AG20443 (cell line): ENCODE results near the gene SEPTIN5.

Experiments used
- DNase-seq: peaks from one replicate; pipeline ENCODE4 v3.0.0; 2012; ENCODE audit warnings: low spot score, mixed read lengths

The SEPTIN5 gene

DNA sequence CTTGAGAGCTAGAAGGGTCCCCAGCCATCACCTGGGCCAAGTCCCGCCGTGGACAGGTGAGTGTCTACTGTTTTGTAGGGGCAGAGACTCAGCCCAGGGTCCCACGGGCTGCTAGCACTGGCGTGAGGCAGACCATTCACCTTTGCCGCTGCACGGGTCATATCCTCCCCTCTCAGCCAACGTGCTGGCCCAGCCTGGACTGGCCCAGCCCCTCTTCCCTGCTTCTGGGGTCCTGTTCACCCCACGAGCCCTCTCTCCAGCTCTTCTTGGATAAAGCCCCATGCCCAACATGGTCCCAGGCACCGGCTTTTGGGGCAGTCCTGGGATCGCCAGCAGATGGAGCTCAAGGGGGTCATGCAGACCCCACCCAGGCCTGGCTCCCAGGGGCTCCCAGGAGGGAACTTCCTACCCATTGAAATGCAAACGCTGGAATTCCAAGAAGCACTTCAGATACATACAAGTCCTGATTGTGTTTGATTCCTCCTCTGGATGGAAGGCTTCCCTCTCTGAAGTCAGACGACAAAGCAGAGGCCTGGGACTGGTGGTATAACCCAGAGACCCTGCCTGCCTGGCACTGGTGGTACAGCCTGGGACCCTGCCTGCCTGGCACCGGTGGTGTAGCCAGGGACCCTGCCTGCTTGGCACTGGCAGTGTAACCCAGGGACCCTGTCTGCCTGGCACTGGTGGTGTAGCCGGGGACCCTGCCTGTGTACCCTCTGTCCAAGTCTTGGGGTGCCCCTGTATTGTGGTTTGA is 8.9 kb upstream of the SEPTIN5 start:
- DNase-seq: peak; percentile 6

DNA sequence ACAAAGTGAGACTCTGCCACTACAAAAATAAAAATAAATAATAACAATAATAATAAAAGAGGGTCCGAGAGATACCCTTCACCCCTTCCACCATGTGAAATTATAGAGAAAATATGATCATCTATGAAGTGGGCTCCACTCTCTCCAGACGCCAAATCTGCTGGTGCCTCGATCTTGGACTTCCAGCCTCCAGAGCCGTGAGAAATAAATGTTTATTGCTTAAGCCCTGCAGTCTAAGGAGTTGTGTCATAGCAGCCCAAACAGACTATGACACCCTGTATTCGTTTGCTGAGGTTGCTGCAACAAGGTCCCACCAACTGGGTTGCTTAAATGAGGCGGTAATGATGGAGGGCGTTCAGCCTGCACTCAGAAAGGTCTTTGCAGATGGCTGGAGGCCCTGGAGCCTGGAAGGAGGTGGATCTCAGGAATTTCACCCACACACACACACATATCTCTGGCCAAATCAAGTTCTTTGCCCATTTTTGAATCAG is 7.6 kb upstream of the SEPTIN5 start:
- DNase-seq: no peak

DNA sequence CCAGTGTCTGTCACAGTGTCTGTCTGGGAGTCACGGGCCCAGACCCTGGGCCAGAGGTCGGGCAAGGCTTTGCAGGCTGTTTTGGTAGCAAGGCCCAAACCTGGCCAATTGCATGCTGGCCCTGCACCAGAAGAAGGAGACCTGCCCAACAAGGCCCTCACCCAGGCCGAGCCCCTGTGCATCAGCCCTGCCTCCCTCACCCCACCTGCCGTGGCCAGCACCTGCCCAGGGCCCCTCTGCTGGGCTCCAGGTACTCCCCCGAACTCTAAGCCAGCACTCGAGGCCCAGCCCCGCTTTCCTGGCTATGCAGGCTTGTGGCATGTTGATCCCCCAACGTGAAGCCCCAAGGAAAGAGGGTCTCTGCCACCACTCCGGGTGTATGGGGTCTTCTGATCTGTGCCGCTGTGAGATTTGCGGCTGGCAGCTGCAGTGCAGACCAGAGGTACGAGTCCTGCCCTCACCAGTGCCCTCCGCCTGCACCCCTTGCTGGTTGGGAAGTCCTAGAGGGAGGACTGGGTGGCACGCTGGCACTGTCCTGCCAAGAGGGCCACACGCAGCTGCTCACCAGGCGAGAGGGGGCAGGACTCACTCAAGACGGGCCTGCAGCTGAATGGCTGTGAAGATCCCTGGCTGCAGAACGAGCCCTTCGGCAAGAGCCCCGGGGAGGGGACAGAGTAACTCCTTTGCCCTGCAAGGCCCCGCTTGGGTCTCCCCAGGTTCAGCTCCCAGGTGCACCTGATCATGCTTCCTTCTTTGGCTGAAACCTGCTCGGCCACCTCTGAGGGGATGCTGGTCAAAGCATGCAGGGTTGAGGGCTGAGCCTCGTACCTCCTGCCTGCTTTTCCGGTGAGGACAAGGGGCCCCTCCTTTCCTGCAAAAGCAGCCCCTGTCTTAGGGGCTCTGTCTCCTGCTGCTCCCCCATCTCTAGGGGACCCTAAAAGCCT is 6.7 kb upstream of the SEPTIN5 start:
- DNase-seq: no peak

DNA sequence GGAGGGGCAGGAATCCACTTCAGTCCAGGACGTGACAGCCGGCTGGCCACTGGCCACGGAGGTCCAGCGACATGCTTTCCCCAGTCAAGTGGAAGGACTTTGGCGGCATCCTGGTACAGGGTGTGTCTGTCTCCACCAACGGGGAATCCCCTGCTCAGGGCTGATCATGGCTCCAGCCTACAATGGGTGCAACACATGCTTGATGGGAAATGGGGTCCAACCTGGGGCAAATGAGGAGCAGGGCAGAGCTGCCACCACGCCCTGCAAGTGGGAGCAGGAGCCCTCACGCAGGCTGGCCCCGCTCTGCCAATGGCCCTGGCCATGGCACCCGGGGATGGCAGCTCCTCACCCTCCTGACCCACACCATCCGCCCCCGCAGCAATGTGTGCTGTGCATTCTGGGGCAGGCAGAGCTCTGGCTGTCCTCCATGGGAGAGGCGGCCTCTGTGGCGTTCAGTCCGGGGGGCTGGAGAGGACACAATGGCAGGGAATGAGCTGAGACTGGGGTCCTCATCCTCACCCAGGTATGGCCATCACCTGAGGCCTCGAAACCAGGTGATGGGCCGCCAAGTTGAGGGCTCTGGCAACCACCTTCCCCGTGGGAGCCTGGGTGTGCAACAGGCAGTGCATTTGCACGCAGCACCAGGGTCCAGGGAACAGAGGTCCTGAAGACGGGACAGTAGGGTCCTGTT is 5.8 kb upstream of the SEPTIN5 start:
- no peak for DNase-seq

DNA sequence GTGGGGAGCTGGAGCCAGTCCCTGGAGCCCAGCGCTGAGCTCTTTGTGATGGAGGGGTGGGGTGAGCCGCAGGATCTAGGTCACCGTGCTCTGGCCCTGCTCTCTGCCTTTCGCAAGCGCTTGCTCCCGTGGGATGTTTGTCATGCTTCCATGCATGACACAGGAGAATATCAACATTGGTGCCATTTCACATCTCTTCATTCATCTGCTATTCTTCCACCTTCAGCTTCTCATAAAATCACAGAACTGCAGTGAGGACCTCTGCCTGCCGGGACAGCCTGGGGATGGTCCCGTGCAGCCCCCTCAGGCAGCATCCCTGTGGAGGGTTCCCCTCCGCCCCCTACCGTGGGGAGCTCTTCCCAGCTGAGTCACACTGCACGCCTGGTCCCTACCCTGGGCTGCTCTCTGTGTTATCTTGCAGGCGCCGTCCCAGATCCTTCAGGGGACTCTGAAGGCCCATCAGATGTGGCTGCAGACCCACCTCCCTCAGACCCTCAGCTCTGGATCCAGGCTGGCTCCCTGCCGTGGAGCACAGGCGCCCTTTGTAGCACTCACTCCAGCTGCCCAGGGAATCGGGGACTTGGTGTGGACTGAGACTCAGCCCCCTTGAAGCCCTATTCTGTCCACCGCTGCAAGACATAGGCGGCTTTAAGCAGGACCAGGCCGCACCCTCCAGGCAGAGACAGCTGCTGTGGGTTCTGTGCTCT is 5.1 kb upstream of the SEPTIN5 start:
- DNase-seq: peak; percentile 56

DNA sequence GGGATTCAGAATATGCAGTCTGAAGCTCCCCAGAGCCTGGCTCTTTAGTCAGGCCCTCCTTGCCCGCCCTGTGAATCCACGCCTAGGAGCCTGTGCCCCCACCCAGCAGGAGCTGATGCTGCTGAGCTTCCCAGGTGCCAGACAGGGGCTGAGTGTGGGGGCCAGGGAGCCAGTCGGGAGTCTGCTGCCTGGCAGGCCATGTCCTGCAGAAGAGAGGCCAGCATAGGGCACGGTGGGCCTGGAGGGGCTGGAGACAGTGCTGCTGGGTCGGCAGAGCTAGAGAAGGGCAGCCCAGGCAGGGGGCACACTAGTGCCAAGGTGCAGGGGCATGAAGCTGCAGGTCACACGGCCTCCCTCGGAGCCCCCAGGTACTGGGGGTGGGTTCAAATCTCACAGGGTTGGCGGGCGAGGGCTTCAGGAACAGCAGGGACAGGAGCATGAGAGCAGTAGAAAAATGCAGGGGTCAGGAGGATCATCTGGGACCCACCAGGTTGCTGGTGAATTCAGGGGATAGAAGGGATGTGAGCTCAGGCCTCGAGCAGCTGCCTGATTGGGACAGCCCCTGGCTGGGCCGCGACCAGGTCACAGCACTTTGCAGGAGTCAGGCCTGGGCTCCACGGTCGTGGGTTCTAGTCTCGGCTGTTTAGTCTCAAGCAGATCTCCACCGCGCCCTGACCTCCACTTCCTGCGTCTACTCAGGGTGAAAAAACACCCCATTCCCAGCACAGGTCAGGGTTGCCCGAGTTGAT is 4.1 kb upstream of the SEPTIN5 start:
- no peak for DNase-seq

DNA sequence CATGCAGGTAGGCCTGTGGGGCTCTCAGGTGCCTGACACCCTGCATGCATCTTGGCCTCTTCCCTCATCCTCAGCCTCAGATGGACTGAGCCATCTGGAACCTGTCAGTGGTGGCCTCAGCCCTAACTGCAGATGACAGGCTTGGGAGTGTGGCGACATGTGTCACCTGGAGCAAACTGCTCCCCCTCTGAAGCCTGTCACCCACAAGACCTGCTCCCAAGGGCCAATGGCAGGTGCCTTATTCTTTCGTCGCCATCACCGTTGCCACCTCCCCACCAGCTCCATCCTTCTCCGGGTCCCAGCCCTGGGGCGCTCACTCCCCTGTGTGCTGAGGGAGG is 3.6 kb upstream of the SEPTIN5 start:
- DNase-seq: no peak

DNA sequence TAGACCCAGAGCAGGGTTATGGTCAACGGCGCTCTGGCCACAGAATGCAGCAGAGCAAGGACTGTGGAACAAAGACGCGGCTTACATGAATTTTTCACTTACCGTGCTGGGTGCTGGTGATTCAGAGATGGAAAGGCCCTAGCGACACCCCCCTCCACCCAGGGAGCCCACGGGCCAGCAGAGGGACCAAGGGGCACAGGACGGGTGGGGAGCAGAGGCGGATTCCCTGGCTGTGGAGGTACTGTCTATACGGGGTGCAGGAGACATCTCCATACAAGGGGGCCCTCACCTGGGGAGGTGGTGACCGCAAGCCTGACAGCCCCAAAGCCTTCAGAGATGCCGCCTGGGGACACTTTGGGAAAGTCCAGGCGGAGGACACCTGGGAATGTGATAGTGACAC is 1.1 kb upstream of the SEPTIN5 start:
- no peak for DNase-seq

DNA sequence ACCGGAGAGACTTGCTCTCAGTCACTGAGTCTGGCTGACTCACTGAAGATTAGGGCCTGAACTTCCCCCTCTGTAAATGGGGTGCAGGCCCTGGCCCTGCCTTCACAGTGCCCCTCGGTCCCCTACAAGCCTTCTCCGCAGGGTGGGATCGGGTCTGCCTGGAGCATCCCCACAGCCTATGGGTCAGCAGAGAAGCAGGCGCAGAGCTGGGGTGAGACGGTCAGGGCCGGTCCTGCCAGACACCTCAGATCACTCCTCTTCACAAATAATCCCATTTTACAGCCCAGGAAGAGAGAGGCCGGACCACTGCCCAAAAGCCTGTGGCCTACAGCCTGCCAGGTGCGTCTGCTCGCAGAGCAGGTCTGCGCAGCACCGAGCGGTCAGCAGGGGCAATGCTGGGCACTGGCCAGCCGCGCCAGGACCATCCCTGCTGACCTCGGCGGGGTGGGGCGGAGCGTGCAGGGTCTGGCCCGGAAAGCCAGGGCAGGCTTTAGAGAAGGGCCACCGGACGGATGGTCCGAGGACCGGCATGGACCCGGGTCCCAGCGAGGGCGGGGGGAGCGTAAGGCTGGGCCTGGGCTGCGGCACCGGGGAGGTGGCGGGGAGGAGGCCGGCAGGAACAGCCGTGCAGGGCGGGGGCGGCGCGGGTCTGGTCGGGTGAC is 522 bp upstream of the SEPTIN5 start:
- peak; percentile 47 for DNase-seq

DNA sequence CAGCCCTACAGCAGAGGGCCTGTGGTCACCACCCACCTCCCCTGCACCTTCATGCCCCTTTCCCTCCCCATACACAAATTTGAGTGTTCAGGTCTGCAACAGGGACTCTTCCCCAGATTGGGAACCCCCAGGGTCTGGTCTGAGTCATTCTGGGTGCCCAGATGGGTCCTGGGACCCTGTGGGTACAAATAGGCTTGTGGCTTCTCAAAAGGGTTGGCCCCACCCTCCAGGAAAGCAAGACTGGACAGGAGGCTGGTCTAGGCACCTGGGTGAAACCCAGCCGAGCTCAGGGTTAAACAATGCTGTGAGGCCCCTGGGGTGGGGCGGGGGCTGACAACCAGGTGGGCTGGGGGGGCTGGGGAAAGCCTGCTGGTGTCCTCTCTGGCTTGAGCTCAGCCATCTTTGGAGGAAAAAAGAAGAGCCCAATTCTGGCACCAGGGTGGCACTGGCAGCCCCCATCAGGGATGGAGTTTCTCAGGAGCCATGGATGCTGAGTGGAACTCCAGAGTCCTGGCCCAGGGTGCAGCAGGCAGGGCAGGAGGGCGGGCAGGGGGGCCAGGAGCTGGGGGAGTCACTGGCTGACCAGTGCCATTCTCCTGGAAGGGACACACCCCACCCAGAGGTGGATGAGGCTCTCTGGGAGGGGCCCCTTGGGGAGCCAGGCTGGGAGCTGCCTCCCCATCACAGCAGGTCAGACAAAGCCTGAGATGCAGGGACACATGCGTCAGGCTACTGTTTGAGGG is 1.1 kb downstream of the SEPTIN5 start:
- DNase-seq: no peak

DNA sequence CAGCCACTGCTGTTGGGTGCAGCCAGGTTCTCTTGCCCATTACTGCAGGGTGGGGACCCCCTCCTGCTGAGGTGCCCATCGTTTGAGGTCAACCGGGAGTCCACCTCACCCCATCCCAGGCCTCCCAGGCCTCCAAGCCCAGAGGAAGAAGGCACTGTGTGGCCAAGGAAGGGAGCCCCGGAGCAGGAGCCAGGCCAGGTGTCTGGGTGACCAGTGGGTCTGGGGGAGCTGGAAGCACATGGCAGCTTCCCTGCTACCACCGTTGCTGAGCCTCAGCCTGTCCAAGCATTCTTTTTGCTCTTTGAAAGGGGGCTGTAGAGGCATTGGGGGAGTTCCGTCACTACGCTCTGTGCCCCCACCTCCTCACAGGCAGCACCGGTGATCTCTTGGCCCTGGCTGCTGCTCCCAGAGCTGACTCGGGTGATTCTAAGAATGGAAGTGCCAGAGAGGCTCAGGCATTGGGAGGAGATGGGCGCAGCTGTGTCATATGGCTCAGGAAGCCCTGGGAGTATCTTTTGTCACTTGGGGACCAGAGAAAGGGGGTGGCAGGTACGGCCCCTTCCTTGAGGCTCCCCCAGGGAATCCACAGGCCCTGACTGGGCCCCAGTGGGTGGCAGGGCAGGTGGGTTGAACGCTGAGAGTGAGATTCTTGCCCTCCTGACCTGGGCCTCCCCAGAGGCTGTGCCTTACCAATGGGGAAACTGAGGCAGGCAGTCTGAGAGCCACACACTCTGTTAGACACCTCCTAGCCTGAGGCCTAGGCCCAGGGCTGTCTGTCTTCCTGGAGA is 1.9 kb downstream of the SEPTIN5 start:
- DNase-seq: no peak

DNA sequence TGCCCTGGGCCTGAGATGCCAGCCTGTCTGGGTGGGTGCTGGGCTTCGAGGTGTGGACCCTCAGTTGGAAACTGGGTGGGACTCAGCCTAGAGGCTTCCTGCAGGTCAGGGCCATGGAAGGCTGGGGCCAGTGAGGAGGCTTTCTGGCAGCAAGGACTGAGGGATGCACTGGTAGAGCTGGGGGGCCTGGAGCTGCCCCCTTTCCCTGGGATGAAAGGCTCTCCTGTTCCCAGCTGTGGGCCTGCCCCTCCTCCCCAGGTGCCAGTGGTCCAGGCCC is 2.5 kb downstream of the SEPTIN5 start:
- DNase-seq: no peak

DNA sequence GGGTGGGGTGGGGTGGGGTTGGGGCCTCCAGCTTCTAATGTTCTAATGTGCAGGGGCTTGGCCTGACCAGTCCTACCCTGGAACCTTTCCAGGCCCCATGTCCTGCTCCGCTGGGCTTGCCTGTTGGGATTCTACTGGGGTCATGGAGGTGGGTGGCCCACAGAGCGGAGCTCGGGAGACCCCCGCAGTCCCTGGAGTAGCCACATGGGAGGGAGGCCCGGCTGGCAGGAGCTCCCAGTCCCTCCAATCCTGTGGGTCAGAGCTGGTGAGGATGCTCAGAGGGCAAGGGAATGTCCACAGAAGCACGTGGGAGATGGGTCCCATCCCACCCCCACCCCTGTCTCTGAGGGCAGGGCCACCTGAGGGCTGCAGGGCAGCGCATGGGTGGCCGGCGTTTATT is 2.9 kb downstream of the SEPTIN5 start:
- DNase-seq: no peak

DNA sequence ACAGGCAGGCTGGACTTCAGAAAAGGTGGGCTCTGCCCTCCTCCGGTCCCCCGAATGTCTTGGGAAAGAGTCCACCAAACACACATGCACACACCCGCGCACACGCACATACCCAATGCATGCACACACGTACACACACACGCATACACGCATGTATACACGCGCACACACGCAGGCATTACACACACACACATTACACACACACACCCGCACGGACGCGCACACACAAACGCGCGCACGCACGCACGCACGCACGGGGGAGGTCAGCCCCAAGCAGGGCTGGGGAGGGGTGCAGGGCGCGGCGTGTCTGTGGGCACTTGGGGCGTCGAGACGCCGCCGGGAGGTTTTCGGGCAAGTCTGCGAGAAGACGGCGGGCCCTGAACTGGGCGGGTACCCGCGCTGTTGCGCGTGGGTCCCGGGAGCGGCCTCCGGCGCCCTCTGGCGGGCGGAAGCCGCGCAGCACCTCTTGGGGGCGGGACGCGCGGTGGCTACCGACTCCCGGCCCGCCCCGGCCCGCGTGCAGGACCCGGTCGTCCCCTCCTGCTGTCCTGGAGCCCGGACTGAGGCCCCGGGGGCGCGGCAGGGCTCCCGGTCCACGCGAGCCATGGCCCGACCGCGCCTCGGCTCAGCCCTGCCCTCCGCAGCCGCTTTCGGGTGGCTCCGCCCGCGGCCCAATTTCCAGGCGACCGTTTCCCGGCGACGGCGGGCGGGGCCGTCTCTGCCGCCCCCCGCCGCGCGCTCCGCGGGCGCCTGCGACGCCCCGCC is 3.6 kb downstream of the SEPTIN5 start:
- DNase-seq: peak; percentile 97

DNA sequence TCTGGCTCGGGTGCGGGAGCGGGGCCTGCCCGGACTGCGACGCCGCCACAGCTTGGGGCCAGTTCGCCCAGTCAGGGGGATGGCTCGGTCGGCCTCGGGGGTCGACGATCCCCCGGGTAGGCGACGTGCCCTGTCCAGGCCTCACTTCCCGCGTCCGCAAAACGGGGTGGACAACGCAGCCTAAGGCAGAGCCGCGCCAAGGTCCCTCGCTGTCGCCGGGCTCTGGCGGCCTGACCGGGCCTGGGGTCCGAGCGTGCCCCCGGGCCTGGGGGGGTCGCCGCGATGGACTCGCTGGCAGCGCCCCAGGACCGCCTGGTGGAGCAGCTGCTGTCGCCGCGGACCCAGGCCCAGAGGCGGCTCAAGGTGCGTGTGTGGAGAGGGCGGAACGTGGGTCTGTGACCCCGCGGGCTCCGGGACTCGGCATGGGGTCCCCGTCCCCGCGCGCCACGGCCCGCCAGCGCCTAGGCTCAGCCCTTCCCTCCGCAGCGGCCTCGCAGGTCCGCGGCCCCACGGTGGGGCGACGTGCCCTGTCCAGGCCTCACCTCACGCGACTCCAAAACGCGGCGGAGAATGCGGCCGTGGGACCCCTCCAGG is 4.2 kb downstream of the SEPTIN5 start:
- DNase-seq: no peak

DNA sequence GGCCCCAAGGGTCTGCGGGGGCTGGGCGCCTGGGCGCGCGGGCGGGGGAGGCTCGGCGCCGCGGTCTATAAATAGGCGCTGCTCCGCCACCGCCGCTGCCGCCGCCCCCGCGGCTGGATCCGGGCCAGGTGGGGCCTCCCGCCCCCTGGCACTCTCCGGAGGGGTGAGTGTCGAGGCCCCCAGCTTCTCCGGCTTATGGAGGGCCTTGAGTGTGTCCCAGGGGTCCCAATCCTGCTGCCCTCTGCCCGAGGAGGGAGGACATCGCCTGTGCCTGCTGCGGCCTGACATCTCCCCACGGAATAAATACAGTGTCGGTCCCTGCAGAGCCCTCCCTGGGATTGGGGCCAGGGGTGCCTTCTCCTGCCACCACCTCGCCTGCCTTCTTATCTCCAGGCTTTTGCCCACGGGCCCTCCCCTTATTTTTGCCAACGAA is 4.8 kb downstream of the SEPTIN5 start:
- no peak for DNase-seq

DNA sequence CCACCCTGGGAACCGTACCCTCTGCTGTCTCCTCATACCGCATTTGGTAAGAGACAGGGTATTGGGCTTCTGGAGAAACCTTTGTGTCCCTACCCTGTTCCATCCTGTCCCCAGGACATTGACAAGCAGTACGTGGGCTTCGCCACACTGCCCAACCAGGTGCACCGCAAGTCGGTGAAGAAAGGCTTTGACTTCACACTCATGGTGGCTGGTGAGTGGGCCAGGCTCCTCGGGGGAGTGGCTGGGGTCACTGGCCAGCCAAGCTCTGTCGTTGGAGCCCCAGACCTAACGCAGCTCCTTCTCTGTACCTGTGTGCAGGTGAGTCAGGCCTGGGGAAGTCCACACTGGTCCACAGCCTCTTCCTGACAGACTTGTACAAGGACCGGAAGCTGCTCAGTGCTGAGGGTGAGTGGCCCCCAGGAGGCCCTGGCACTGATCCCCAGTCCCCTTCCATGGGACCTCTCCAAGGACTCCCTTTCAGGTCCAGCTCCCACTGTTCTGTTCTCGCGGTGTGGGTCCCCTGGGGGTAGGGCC is 5.3 kb downstream of the SEPTIN5 start:
- DNase-seq: no peak
